Endometrium (tissue), 2 donors: ENCODE measurements around the gene HEMK1.

Source experiments
- FAIRE-seq: peaks from 2 replicates; lab custom pipeline; 2012; peaks lifted over from hg19 to GRCh38; lab: Jason Lieb, UNC
- donor health status: control.
- donor health status: control.

HEMK1 gene

GRCh38 chr3:50602595-50603191, 33.4 kb downstream of the HEMK1 start:
- no peak for FAIRE-seq

- no peak for FAIRE-seq
Observed at GRCh38 chr3:50603261-50604109, 34.2 kb downstream of the HEMK1 start.

DNA sequence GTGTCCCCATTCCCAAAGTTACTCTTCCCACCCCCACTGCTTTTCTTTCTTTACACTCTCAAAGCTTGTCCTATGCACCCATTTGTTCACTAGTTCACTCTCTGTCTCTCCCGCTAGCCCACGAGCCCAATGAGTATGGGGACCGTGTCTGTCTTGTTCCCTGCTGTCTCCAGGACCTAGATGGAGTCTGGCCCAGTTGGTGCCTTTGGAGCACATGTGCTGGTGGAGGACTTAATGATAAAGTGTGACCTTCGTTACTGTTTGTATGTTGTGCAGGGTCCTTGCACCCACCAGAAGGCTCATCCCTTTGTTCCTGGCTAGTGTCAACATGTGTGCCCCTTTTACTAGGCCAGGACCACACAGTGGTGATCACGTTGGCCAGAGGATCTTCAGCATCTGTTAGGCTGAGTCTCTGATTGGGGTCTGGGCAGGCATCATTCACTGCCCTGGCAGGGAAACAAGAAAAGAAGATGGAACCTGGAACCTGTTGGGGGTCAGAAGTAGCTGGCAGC, 34.8 kb downstream of the HEMK1 start:
- no peak for FAIRE-seq

GRCh38 chr3:50604628-50605588, 35.6 kb downstream of the HEMK1 start:
- no peak for FAIRE-seq

DNA sequence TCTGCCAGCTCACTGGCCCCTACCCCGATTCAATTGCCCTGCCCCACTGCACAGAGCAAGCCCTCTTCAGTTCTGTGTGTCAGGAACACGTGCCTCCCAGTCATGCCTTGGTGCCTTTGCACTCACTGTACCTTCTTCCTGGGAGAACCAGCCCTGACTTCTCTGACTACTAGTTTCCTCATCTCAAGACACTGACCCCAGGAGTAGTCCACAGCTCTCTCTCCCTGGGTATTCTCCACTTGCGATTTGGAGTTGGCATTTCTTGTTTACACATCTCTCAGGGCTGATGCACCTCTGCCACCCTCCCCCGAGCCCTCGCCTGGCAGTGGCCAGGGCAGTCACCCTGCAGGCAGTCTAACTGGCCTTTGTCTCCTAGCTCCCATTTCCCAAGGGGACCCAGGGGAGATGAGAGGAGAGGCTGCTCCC, 36.6 kb downstream of the HEMK1 start:
- FAIRE-seq, result no peak

- no peak for FAIRE-seq
Observed at GRCh38 chr3:50606596-50606995, 37.3 kb downstream of the HEMK1 start.

GRCh38 chr3:50607271-50608091, 38.2 kb downstream of the HEMK1 start:
- no peak for FAIRE-seq

- FAIRE-seq, result no peak
Observed at GRCh38 chr3:50608278-50608677, 39.0 kb downstream of the HEMK1 start.

DNA sequence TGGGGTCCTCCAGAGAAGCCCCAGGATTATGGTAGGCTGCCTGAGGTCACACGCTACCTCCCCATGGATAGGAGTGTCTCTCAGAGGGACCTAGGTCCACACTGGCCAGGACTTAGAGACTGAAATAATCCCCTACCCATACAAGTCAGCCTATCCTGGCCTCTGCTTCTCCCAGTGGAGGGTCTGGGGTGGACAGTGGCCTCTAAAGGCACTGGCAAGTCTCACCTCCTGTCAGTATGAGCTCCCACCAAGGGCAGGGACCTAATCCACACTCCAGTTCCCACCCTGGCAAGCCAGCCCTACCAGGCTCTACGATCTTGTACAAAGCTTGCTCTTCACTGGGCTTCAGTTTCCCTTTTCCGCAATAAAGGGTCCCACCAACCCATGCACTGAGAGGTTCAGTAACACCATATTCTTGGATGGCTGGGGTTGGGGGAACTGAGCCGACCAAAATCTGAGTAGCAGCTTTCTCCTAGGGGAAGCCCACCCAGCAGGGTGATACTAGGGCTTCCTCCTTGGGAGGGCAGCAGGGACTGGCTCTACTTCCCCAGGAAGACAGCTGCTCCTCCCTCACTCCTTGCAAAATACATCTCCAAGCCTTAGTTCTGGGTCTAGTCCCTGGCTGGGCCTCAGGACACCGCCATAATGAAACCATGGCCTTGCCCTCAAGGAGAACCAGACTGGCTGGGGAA, 39.9 kb downstream of the HEMK1 start:
- no peak for FAIRE-seq

DNA sequence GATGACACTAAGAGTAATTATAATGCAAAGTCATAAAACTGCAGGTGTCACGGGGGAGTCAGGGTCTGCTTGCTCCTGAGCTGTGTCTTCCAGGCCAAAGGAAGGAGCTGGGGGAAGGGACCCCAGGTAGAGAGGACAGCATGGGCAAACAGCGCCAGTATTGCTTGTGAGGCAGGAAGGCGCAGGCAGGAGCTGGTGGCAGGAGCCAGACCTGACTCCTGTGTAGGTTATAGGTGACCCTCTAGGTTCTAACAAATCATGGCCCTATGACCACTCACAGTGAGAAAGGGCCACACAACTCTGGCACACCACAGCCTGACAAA, 40.4 kb downstream of the HEMK1 start:
- no peak for FAIRE-seq

DNA sequence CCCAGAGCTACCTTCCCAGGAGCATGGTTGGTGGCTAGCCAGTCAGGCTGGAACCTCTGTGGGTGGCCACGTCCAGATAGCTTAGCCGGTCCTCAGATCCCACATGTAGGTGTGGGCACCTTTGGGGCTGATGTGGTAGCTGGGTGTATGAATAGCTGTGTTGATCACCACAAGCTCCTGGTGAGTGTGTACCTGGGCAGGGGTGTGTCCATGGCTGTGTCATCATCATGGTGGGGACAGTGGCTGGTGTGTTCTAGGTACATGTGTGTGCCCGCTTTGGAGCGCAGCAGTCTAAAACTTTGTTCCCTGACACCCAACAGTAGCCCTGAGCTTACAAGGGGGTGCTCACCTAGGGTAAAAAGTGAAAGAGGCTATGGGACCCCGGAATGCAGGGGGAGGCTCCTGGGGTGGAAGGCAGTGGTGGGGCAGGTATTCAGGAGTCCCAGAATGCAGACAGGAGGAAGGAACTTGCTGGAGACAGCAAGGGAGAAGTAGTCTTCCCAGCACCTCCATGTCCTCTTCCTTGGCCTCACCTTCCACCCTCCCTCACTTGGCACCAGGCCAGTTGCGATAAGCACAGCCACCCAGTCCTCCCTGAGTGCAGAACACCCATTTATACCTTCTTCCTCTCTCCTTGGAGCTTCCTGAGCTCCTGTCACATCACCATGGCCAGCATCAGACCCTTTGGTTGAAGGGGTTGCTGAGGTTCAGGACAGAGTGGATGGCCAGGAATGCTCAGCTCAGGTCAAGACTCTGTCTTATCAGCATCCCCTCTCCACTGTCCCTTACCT, 41.1 kb downstream of the HEMK1 start:
- FAIRE-seq, result no peak

DNA sequence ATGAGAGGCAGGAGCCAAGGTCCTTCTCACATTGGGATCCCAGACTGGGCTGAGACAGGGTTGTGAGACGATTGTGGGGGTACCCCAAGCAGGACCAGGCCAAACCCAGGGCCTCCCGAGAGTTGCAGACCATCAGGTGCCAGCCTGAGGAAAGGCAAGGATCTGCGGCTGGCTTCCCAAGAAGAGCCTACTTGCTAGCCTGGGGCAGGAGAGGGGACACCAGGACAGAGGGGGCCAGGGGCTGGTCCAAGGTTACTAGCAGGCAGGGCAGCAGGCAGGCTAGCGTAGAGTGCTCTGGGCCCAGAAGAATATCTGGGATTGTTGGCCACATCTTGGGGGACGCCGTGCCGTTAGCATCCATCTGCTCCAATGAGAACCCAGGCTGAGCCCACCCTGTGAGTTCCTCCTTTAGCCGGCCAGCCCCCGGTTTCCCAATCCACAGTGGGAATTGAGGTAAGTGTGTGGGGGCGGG, 41.7 kb downstream of the HEMK1 start:
- no peak for FAIRE-seq

- peak; percentile 91 for FAIRE-seq
Observed at GRCh38 chr3:50611464-50612233, 42.3 kb downstream of the HEMK1 start, which contains the start of gene CISH. CISH (minus strand) TSS chr3:50611774; CDS start chr3:50611650, 124 bp downstream.

- FAIRE-seq, result no peak
Observed at GRCh38 chr3:50612234-50612882, 43.0 kb downstream of the HEMK1 start.

DNA sequence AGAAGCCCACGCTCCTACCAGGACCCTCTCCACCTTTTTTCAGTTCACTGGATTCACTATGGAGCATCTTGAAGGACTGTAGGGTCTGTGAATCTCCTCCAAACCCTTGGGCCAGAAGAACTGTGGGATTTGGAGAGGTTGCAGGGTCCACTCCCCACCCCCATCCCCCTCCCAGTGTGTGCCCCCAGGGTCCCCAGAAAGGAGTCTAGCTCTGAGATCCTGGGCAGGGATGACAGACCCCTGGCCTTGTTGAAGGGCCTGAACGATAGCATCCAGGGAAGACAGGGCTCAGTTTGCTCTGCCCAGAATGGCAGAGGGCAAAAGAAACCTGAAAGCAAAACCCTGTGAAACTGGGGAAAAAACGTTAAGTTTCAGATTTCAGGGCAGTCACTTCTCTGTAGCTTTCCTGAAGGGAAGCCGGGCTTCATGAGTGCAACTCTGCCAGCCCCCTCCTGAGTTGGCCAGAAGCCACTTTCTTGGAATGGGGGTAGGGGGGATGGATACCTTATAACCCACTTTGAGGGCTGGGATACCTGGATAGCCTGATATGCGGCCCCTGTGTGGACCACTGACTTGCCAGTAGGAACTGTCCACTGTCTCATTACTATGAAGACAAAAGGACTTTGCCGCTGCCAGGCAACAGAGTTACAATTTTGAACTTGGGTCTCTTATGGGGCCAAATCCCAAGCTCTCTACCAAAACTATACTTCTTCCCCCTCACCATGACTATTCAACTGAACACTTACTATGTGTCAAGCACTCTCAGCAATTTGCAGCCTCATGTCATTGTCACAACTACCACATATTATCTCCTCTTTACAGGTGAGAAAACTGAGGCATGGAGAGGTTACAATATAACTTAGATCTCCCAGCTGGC, 43.9 kb downstream of the HEMK1 start:
- no peak for FAIRE-seq

DNA sequence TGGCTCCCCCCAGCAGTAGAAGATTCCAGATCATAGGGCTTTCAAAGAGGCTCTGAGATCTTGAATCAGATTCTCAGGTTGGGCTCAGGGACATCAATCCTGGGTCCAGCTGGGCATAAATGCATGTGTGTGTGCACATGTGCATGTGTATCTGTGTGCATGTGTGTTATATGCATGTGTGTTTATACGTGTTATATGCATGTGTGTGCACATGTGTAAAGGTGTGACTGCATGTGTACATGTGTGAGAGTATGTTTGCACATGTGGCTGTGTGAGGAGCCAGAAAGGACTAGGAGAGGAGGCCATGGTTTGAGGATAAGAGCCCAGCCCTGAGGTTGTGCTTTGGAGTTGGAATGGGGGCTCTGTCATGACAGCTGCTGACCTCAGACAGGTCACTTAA, 45.9 kb downstream of the HEMK1 start:
- no peak for FAIRE-seq

DNA sequence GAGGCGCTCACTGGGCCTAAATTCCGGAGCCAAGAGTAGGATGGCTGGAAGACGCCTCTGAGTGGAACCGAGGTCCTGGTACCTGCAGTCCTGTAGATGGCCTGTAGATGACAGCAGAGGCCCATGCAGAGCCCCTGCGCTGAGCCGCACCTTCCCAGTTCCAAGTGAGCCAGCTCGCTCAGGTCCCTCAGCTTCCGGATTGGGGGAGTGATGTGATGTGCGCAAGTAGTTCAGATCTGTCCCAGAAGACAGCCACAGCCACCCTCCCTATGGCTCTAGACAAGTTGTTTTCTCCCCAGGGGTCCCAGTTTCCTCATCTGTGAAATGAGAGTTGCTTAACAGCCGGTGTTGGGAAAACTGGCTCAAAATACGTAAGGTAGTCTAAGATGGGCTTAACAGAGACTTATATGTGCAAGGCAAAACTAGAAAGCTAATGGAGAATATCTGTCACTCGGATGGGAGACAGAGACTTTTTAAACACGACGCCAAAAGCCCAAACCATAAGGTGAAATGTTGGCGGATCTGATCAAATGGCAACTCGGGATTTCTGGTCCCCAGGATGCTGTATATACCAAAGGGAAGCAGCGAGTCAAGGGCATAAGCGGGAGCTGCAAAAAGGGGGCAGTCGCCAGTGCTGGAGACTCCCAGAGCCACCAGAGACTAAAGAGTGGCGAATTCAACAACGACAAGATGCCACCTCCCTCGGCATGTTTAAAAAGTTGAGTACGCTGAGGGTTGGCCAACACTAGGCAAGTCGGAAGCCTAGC, 46.9 kb downstream of the HEMK1 start:
- FAIRE-seq, result no peak
